HG02571 (cell line): ENCODE results near the gene PML.

Source experiments
- ATAC-seq: cut with Tn5 transposase; IDR thresholded peaks from one replicate; pipeline ENCODE4 v1.9.1; 2021; ENCODE audit warnings: mild to moderate bottlenecking, moderate library complexity; ENCODE audit not compliant: unreplicated experiment

The PML gene

GRCh38 chr15:73984208-73984979, 10.1 kb upstream of the PML start:
- no peak for ATAC-seq

DNA sequence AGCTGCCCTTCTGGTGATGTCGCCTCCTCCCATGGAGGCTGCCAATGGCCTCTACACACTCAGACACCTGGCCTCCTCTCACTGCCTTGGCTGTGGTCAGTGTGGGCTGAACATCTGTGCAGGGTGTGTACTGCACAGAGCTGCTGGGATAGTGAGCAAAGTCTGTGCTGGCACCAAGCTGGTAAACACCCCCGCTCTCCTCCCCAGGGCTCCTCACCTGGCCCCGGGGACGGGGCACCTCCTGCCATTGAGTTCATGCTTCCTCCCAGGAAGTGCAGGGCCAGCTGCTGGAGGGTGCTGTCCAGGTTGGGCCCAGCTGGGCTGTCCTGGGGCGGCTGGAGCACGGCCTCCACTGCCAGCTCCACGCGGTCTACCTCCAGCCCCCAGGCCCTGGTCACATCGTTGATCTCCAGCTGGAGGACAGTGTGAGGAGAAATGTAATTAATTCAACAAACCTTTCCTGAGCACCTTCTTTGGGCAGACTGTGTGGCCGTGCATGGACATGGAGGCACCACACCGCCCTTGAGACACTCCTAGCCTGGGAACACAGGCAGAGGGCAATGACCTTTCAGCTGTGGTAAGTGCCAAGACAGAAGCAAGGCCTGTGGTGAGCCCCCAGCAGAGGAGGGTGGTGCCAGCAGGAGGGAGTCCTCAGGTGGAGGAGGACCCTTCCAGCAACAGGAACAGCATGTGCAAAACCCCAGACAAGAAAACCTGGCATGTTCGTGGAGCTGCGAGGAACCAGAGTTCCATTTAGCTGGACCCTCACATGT, 9.2 kb upstream of the PML start:
- no peak for ATAC-seq

DNA sequence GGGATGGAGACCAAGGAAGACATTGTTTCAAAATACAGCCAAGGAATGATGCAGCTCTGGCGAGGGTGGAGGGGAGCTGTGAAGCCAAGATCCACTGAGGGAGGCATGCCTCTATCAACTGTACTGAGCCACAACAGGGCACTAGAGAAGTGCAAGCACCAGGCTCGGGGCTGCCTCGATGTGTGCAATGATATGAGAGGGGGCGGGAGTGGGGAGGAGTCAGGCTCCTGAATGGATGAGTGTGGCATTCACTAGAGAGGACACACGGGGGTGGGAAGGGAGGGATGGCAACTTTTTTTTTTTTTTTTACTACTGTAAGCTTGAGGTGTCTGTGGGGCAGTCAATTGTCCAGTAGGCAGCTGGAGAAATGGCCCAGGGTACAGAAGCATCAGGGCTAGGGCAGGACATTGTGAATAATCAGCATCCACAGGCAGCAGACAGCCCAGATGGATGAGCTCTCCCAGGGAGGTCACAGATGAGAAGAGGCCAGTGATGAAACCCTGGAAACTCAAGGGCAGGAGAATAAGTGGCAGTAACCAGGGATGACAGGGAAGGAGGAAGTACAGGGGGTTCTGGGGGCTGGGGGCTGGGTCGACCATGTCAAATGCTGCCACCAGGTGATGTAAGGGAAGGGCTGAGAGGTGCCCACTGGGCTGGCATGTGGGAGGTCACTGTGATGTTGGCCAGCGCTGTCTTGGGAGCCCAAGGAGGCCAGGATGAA, 8.3 kb upstream of the PML start:
- no peak for ATAC-seq

DNA sequence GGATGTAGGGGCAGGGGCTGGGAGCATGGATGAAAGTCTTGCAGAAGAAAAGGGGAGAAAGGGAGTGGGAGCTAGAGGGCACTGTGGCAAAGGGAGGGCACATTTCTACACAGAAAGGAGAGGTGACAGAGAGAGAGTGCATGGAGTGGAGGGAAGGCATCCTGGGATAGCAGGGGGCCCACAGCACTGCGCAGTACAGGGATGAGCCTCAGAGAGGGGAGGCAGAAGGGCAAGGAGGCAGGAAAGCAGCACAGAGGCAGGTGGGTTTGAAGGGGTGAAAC, 7.8 kb upstream of the PML start:
- ATAC-seq, result no peak

DNA sequence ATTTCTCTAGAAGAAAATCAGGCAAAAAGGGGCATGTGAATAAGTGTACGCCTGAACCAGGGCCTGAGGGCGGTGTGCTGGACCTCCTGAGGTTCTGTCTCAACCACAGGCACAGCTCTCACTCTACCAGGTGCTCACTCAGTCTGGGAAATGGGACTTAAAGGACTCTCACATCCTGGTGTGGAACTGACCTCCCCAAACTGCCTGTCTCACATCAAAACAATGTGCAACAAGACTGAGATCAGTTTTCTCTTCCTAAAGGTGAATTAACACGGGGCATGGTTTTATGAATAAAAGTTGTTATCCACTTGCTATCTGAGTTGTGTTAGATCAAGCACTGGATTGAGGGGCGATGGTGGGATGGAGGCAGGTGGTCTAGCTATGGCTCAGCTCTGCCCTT, 7.3 kb upstream of the PML start:
- no peak for ATAC-seq

DNA sequence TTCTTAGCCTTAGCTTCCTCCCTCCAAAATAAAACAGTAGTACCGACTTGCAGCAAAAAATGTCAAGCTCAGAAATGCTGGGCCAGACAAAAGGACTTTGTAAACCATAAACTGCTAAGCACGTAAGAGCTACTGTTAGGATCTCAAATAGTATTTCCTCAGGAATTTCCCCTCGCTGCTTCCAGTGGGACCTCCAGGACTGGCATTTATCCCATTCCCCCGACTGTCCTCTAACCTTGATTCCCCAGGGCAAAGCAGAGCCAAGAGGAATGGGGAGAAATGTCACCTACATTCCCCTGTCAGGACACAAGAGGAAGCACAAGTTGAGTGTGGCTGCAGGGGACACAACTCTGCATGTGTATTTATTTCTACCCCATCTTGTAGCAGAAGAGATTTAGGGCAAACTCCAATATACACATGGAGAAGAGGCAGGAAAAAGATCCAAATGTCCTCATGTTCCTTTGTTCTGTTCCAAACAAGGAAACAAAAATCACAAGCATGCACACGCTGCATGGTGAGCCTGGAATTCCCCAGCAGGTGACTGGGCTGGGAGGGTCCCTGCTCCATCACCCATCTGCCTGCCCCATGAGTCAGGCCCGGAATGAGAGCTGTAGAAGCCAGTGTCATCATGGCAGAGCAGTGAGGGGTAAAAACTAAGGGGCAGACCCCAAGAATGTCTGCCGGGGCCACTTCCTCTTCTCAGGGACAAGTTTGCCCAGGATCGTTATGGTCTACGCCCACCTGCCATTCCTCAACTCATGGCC, 6.7 kb upstream of the PML start:
- ATAC-seq, result no peak

- no peak for ATAC-seq
Measured at GRCh38 chr15:73988445-73988969, 6.0 kb upstream of the PML start.

DNA sequence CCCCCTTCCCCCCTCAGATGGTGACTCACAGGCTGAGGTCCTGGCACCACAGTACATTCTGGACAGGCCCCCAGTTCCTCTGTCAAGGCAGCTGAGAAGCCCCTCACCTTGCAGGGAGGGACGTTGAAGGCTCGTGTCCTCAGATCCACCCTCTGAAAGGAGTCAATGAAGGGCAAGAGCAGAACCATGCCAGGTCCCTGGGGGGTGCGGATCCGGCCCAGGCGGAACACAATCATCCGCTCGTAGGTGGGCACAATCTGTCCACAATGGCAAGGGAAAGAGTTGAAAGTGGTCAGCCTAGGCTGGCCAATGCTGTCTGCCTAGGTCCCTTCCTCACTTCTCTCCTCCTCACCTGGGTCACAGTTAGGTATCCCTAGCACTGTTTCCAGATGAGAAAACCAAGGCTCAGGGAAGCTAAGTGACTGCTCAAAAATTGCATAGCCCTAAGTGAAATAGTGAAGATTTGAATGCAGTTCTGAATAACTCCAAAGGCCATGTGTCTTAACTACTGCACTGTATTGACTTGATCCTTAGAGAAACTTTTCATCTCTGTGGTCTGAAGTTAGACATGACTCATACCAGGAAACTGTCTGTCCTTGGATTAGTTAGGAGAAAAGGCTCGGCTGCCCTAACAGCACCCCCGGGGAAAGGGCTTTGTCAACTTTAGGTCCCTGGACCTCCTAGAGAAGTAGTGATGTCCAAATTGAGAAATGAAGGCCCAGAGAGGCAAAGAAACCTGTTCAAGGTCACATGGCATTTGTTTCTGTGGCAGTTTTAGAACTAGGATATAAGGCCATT, 5.3 kb upstream of the PML start:
- no peak for ATAC-seq

- no peak for ATAC-seq
Measured at GRCh38 chr15:73990250-73991005, 4.1 kb upstream of the PML start.

DNA sequence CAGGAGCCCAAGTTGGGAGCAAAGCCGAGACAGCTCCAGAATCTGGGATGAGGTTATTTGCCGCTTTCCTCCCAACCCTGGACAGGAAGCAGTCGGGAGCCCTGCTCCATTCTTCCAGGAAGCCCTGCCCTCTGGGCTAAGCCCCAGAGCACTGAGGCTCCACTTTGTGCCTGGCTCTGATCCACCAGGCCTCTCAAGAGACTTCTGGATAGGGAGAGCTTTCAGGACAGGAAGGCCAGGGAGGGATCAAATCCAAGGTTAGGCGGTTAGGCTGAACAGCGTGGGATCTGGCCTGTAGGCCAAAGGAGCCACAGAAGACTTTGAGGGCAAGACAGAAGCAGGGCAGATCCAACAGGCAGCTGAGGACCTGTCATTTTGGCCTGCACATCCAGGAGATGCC, 3.3 kb upstream of the PML start:
- ATAC-seq, result no peak

DNA sequence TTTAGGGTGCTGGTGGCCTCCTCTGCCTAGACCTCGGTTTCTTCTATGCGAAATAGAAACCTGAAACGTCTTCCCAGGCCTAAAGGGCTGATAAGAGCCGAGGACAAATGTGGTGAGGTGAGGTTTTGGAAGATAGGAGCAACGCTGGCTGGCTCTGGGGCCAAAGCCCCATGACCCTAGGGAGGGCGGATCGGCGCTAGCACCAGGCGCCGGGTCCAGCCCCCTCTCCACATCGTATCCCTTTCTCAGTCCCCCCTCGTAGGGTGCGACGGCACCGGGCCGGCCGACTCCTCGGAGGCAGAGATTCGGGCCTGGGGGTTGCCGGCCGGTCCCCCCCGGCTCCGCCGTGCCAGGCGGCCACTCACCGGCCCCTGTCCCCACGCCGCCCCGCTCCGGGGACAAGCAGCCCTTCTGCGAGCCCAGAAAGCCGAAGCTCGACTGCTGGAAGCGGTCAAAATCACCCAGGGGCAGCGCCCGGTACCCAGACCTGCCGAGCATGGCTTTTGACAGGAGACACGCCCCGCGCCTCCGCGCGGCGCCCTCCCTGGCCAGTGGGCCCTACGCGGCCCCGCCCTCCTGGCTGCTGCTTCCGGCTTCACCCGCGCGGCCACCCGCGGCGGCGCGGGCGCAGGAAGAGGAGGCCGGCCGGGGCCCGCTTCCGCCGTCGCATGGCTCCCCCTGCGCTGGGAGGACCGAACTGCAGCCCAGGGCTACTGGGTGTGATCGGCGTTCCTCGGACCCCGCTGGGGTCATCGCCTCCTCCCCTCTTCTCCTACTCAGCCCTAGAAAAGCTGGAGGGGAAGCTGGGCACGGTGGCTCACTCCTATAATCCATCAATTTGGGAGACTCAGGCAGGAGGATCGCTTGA, 2.6 kb upstream of the PML start, which contains the start of gene STOML1:
STOML1 (minus strand) TSS at position 570 of the 868 bp plus-strand sequence; CDS start at position 498, 72 bp downstream.
- peak; percentile 64 for ATAC-seq

GRCh38 chr15:73992594-73992898, 2.0 kb upstream of the PML start:
- no peak for ATAC-seq

DNA sequence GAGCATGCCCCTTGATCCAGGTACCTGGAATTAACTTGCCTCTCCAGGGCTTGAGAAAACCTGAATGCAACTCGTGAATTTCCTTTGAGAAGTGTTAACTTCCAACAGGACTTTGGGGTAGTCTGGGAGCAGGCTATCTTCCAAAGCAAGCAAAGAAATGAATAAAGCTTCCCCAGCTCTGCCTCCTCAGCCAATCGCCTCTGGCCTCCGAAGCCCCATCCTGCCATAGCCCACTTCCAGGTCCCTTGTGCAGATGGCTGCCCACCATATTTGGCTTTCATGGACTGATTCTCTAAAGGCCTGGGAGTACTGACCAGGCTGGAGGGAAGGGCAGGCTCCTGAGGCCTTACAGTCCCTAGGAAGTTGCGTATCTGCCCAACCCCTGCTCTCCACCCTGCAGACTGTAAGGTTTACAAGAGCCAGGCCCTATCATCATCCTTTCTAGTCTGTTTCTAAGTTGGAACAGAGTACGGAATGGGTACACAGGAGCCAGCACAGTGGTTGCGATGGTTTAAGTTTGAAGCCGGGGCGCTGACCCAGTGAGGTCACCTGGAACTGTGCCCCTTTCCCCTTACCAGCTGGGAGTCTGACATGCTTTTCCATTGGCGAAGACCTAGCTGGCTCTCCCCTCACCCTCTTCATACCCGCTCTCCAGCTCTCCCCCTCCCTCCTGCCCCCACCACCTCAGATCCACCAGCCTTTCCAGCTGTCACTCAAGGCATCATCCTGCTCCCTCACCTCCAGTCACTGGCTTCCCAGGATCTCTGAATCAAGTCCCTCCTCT, 1.1 kb upstream of the PML start:
- ATAC-seq, result no peak

- no peak for ATAC-seq
Measured at GRCh38 chr15:73994912-73995622, 551 bp downstream of the PML start.

- ATAC-seq, result no peak
Measured at GRCh38 chr15:73996267-73996666, 1.8 kb downstream of the PML start.

DNA sequence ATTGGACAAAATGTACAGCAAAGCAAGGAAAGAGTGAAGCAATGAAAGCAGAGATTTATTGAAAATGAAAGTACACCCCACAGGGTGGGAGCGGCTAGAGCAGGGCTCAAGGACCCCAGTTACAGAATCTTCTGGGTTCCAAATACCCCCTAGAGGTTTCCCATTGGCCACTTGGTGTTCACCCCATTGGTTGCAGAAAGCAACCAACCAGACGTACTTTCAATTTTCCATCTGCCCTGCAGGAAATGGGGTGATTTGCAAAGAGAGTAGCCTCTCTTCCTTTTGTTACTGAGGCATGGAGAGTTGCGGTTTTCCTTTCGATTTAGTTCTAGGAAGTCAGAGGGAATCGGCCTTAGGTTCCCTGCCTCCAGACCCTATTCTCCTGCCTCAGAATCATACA, 2.4 kb downstream of the PML start:
- ATAC-seq, result no peak

- no peak for ATAC-seq
Measured at GRCh38 chr15:73997986-73998385, 3.5 kb downstream of the PML start.
